HG02678 (cell line): Measurements from ENCODE around the gene PRDM16.

Source experiments
- ATAC-seq: cut with Tn5 transposase; IDR thresholded peaks from one replicate; pipeline ENCODE4 v1.9.1; 2021; ENCODE audit warnings: mild to moderate bottlenecking, moderate library complexity; ENCODE audit not compliant: unreplicated experiment

Gene PRDM16

DNA sequence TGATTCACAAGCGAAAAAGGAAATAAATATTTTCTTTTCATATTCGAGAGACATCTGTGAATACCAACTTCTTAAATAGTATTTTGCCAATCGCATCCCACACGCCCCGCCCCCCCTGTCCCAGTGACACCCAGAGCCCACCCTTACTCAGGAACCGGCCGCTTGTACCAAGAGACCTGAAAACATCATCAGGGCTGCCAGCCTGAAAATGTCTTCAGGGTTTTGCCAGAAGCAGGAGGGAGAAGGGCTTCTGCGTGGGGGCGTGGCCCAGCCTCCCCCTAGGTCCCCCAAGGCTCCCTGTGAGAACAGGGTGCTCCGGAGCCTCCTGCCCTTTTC, 126.4 kb downstream of the PRDM16 start:
- no peak for ATAC-seq

DNA sequence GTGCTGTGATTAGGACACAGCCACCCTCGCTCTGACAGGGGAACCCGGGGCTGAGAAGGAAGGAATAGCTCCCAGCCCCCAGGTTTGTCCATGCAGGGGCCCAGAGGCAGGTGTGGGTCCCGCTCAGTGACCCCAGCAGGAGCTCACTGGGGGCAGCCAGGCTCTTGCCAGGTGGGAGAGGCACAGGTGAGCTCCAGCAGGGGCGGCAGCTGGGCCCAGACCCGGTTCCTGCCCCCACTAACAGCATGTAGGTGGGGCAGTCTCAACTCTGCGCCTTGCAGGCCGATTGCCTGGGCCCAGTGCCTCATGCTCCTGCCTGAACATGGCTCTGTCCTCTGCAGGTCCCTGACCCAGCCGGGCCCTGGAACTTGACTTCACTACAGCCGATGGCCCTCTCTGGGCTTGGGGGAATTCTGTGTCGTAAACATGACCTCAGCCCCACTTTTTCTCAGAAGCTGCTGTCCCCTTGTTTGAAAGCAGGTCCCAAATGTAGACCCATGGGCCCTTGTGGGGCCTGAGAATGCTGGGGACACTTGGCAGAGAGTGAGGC, 127.0 kb downstream of the PRDM16 start:
- ATAC-seq: no peak

DNA sequence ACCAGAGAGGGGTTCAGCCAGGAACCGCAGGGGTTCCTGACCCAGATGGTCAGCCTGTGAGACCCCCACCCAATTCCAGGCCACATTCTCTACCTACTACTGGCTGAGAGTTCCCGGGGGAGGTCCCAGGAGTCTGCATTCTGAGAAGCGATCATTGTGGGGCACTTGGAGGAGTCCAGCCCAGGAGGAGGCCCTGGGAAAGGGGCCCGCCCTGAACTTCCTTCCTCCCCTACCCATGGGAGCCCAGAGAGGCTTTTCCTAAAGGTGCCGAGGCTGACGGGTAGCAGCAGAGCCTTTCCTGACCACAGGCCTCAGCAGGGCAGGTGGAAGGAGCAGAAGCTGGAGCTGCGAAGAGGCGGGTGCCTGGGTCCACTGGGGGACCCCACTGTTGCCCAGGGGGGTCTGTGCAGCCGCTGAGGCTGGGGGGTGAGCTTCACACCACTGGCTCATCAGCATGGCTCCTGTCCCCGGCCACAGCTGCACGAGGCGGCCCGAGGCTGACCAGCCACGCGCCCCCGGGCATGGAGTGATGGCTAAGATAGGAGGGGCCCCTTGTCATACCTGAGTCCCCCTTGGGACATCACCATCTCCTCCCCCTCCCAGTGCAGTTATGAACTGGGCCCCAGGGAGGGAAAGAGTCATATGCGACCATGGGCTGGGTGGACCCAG, 127.7 kb downstream of the PRDM16 start:
- no peak for ATAC-seq

DNA sequence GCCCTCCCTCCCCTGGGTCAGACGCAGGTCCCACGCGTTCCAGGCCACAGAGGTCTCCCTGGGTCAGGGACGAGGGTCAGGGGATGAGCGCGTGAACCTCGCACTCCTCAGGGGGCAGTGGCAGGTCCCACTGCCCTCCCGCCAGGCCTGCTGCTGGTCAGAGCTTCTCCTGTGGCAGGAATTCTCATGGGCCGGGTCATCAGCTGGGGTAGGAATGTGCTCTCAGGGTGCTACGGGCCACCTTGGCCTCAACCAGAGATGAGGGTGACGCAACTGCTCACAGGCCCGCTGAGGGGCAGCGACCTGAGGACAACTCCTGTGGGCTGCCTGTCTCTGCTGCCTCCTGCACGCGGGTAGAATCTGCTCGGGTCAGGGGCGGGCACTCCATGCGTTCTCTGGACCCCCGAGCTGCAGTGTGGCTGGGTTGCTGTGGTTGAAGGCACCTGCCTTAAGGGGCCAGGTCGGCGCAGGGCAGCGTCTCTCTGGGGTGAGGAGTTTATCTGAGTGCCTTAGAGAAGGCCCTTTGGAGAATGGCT, 128.8 kb downstream of the PRDM16 start:
- ATAC-seq: no peak

DNA sequence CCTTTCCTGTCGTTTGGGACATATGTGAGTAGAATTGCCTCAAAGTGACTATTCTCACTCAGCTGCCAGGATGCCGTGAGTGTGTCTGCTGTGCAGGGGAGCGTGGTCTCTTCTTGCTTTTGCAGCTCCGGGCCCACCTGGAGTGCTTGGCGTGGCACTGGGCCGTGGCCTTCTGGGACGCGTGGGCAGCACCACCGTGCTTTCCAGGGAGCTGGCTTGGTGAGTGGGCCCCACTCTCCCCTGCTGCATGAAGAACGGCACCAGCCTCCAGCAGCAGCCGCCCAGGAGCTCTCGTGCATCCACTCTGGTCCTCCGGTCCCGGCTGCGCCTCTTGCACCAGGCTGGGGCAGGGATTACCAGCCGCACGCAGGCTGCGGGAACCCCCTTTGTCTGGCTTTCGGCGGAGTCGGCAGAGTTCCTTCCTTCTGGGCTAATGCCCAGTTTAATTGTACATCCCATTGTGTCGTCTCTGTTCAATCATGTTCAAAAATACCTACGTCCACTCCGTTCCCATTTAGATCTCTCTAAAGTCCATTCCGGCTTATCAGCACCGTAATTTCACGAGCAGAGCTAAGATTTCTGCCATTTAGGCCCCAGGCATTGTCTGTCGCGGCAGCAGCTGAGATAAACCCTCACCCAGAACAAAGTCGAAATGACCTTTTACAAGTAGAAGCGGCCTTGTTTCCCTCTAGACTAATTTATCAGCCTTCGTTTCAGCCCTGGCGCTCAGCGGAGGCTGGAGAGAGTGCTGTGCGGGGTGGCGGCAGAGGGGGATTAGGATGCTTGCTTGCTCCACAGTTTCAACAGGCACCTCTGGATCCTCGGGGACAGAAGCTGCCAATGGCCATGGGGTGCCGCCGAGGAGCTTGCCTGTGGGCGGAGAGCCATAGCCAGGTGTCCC, 129.6 kb downstream of the PRDM16 start:
- no peak for ATAC-seq

DNA sequence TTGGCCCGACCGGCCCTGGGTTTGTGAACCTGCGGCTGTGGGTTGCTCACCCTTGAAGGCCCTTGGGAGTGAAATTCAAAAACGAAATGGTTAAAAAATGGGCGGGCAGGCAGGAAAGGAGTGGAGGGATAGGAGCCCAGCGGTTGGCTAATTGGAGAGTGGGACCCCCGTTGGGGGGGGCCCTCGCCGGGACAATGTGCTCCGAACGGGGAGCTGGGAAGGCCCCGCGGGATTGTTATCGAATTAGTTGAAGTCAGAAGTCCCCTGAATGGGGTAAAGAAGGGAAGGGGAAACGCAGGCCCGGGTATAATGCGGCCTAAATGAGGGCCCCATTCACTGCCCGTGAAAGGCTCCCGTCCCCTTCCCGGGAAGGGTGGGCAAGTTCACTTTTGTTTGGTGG, 135.7 kb downstream of the PRDM16 start:
- ATAC-seq: no peak

DNA sequence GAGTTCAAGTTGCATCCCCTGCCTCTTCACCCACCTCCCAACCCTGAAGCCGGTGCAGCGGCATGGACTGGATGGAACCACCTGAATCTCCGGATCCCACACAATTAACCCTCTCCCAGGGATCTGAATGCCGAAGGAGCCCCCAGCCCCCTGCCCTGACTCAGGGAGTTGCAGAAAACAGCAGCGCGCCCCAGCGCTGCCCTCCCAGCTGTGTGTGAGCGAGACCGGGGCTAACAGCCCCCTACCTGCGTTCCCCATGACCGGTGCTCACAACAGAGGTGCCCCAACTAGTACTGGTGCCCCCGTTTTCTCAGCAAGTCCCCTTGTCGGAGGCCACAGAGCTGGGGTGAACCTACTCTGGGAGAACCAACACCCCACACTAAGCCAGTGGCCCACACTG, 136.8 kb downstream of the PRDM16 start:
- ATAC-seq: no peak

DNA sequence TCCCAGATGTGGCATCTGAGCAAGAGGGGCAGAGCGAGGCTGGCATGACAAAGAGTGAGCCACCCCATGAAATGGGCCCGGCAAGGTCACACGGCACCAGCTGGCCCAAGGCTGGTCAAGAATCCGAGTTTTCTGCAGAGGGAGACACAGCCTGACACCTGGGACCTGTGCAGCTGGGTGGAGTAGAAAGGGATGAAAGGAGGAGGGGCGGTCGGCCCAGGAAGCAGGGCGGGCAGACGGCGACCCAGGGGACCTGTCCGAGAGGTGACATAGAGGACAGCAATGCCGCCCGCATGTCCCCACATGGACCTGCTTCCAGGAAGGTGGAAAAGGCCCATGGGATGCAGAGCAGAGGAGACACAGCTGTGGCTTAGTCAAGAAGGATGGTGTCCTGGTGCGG, 137.7 kb downstream of the PRDM16 start:
- no peak for ATAC-seq

DNA sequence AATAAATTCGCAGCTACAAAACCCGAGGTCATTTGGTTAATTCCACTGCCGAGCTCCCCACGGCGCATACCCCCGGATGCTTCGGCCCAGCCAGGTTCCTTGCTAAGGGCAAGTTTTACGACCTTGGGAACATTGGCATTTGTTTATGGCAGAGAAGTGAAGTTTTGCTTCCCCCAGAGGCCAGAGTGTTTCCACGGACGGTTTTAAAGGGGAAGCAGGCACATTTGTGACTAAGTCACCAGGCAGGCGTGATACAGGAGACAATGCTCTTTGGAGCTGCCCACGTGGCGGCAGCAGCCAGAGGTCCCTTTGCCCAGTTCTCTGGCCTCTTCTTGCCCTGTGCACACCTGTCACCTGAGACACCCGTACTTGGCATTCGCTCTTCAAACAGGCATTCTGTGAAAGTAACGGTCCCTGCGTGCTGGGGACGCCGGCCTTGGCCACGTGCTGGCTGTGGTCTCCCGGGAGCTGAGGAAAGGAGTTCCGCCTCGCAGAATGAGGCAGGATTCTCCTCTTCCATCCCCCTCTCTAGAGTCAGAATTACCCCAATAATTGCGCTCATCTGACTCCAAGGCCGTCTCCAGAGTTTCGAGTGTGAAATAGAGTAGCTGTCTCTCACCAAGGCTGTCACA, 138.3 kb downstream of the PRDM16 start:
- no peak for ATAC-seq

DNA sequence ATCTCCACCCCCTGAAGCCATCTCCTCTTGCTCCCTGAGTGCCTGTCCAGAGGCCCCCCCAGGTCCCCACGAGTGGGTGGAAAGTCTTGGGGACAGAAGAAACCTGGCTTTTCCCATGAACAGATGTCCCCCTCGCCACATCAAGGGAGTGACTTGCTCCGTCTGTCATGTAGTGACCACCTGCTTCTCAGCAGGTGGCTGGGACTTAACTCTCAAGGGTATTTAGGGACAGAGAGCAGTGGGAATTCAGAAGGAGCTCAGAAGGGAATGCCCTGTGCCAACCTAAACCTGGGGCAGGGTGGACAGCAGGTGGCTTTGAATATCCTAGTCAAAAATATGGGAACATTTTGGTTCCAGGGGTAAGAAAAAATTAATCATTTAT, 139.8 kb downstream of the PRDM16 start:
- ATAC-seq: no peak

DNA sequence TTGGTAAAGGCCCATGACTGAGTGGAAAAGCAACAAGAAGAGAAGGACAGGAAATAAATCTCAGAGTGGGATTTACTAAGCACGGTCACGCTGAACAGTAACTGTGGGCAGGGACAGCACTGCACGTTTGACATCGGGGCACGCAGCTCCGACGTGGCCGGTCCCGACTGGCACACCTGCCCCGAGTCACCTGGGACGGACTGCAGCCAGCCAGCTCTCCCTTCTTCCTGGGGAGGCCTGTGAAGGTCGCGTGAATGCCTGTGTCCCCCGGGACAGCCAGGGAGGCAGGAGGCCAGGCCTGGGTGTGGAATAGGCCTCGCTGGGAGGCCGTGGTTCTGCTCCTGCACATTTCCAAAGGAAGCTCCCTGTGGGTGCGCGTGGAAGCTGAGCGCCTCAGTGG, 140.2 kb downstream of the PRDM16 start:
- no peak for ATAC-seq

DNA sequence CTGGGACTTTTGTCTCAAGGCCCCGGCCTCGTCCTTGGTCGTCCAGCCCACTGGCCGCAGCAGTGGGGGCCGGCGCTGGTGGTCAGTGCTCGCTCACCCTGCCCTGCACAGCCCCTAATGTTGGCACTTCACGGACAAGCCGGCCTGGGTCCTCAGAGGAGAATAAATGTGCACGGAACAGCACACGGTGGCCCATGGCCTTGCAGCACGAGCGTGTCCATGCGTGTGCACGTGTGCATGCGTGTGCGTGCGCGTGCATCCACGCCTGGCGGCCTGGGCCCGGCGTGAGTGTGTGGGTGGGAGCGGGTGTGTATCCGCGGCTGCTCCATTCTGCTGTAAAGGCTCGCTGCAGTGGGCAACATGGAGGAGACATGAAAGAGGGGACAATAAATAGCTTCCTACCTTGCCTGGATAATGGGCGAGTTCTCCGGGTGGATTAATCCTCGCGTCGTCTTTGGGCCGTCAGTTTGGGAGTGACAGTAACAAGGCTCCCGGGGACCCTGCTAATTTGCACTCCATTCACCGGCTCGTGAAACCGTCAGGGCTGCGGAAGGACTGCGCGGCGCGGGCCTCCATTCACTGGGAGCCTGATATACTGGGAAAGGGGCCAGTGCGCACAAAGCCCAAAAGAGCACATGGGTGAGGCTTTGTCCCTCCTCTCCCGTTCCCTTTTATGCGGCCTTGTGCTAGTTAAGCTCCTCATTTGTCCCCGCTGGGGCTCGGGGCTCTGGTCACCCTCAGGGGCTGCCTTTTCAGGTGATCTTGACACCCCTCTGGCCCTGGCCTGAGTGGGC, 142.8 kb downstream of the PRDM16 start:
- no peak for ATAC-seq

DNA sequence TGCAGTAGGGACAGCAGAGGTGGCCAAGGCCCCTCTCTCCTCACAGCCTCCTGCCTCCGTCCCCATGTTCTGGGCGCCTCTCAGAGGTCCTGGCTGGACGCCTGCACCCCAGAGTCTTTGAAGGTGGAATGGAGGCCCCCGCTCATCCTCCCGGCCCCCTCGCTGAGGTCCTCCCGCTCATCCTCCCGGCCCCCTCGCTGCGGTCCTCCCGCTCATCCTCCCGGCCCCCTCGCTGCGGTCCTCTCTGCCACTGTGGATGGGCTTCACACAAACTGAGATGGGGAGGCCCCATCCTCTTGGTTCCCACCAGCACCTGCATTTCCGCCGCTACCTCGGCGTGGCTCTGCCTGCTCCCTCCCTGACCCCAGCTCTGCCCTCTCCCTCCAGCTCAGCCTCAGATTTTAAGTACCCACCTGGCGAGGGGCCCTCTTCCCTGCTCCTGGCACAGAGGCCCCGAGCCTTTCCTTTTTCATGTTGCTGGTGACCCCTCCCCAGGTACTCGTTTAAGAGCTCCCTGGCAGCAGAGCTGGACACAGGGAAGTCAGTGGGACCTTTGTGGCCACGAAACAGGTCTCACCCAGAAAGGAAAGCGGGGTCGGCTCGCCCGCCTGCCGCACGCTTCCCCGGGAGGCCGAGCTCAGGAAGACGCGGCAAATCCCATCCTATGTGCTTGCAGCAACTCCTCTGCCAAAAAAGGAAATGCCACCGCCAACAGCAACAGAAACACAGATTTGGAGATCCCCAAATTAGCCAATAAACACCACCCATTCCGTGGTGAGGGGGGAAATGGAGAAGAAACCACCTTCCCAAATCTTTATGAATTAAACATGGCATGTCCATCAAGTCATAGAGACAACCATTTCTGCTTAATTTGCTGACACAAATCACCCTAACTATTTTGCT, 143.7 kb downstream of the PRDM16 start:
- no peak for ATAC-seq

DNA sequence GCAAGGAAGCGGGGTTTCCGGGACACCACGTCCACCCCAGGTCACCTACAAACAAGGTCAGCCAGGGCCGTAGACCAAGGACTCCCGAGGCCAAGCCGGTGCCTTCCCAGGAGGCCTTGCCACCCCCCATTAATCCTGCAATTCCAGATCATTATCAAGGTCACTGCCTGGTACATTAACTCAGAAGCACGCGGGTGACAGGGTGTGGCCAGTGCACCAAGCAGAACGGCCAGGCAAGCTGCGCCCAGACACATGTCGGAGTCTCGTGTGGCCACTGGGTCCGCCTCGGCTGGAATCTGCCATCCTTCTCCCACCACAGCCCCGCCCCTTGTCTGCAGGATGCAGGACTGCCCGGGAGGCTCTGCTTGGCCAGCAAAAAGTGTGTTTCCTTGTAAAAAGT, 144.7 kb downstream of the PRDM16 start:
- no peak for ATAC-seq

DNA sequence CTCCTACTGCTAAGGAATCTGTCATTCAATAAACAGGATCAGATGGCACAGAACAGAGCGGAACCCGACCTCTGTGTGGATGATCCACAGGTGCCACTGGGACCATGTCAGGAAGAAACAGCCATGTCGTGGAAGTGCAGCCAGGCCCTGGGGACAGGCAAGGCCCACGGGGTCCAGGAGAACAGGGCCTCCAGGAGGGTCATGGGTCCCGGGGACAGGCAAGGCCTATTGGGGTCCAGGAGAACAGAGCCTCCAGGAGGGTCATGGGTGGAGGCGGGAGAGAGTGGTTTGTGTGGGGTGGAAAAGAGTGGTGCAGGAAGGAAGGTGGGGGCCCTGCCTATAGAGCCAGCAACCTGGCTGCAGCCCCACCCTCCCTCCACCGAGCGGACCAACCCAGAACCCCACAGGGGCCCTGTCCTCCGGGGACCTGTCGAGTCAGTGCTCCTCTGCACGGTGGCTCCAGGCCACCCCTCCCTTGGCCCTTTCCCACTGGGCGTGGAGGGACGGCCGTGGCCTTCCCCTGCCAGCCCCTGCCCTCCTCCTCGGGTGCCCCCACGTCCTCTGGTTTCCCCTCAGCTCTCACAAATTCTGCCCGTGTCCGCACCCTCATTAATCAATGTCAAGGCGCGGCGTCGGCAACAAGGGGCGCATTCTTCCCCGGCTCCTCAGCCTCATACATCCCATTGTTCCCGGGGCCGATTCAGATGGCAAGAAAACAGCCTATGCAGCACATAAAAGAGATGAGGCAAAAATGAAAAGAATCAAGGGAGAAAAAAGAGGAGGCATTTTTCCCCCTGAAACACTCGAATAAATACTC, 146.4 kb downstream of the PRDM16 start:
- ATAC-seq: no peak

DNA sequence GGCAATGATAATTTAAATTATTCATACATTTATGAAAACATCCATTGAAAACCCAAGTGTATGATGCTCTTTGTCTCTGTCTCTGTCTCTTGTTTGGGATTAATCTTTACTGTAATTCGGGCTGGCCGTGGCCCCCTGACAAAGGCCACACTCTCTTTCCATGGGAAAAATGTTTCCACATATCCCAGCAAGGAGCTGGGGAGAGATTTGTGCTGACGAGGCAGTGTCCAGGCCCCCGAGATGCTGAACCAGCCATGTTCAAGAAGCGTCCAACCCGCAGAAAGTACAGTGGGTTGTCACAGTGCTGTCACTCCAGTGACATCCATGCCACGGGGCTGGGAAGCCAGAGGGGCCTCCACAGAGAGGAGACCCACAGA, 147.0 kb downstream of the PRDM16 start:
- no peak for ATAC-seq

DNA sequence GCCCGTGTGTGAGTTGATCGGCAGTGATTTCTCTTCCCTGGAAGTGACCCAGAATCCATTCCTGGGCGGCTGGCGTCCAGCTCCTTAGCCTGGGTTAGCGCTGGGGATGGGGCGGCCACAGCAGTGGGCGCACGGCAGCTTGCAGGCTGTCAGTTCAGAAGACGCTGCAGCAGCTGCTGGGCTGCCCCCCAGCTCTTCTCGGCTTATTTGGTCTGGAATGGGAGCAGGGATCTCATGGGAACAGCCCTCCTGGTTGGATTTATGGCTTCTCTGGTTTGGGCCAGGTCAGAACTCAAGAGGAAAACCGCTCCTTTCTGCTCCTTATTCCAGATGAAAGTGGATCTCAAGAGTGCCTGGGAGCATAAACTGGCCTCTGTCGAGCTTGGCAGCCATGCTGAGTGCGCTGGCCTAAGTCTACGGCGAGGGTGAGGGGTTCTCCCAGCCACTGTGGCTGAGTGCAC, 148.2 kb downstream of the PRDM16 start:
- ATAC-seq: no peak

DNA sequence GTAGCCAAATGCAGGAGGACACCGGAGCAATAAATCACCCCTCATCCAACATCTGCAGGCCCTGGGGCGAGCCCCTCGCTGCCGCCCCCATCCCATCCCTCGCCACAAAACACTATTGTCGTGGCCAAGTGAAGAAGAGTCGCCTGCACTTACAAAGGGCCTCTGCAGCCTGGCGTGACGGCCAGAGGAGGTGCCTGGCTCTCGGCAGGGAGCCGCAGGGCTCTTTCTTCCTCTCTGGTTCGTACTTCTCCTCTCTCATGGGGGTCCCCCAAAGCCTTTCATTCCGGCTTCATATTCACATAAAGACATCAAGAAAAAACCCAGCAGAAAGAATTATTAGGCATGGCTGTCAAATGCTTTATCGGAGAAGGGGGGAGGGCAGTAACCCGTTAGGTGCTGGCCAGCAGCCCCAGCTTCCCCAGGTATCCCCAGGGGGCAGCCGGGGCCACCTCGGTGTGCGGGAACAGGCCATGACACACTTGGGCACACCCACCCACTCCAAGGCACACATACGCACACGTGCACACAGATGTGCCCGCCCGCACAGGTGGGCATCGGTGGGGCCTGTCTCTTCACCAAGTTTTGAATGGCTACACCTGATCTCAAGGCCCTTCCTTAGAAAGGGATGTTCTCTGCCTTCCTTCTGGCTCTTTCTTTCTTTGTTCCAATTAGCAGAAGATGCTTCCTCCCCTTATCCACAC, 149.1 kb downstream of the PRDM16 start:
- ATAC-seq: no peak
